Activated B cell treated with CpG ODN at 0.5 μM for 24 hours (primary cell): ENCODE results near the gene CHCHD3. TPM values are rescaled to one million over a fixed set of nuclear protein-coding genes. Genes with fewer than 3 reads are reported as not detected.

Source experiments
- ATAC-seq: fragments of 200-7000 bp; cut with Tn5 transposase; one replicate; pipeline ENCODE4 v1.10.0; 2021; ENCODE audit warnings: low read depth, mild to moderate bottlenecking, moderate library complexity
- CTCF ChIA-PET: fragments of 350-600 bp; sonication (Branson Sonifier 250); formaldehyde crosslinking; loops from one replicate; lab custom pipeline; 2021; ENCODE audit warnings: antibody characterized with exemption; lab: Charles Lee
- POLR2A ChIA-PET: fragments of 350-600 bp; sonication (Branson Sonifier 250); formaldehyde crosslinking; loops from one replicate; lab custom pipeline; 2021; ENCODE audit warnings: antibody characterized with exemption; lab: Charles Lee
- DNase-seq: peaks from one replicate; pipeline ENCODE4 v3.0.0; 2022
- H3K27ac Mint-ChIP-seq: one replicate; pipeline ENCODE4 v1.8.0; 2020; ENCODE audit warnings: mixed read lengths
- H3K27me3 Mint-ChIP-seq: one replicate; pipeline ENCODE4 v1.8.0; 2021; ENCODE audit warnings: mixed read lengths
- H3K36me3 Mint-ChIP-seq: one replicate; pipeline ENCODE4 v1.8.0; 2021; ENCODE audit warnings: low read depth, mixed read lengths
- H3K4me1 Mint-ChIP-seq: one replicate; pipeline ENCODE4 v1.8.0; 2021; ENCODE audit warnings: mixed read lengths
- H3K4me3 Mint-ChIP-seq: one replicate; pipeline ENCODE4 v1.8.0; 2020; ENCODE audit warnings: mild to moderate bottlenecking, mixed read lengths
- H3K9me3 Mint-ChIP-seq: one replicate; pipeline ENCODE4 v1.8.0; 2020; ENCODE audit warnings: mixed read lengths
- CTCF ChIP-seq: fragments of 200-600 bp; IDR thresholded peaks from one replicate; pipeline ENCODE4 v1.8.0; 2022; ENCODE audit warnings: antibody characterized with exemption, mild to moderate bottlenecking
- intact Hi-C: fragments of 100-400 bp; cut with micrococcal nuclease; formaldehyde crosslinking; loops from one replicate; pipeline ENCODE4 v1.15.1; 2024
- total RNA-seq: library from RNA; stranded (reverse); gene quantifications from 2 replicates; pipeline ENCODE4 v1.2.3, GENCODE V29; 2022

The CHCHD3 gene
- total RNA-seq, 1 donor from 2014 or later, result 53.6 TPM

GRCh38 chr7:132804849-132805485 is 276.9 kb downstream of the CHCHD3 start:
- POLR2A ChIA-PET, result no interaction called here
- intact Hi-C loops, result no loop called here
- no peaks in the 10 kb centered on the region for H3K4me1 Mint-ChIP-seq

GRCh38 chr7:132800522-132800921 is 281.4 kb downstream of the CHCHD3 start:
- CTCF ChIA-PET, result no interaction called here
- intact Hi-C loops, result no loop called here
- Mint-ChIP-seq H3K9me3 (no peaks in the 10 kb centered on the region), H3K4me1 (no peaks in the 10 kb centered on the region), H3K4me3 (no peak overlapping the region), H3K27ac (no peak overlapping the region), H3K36me3 (peaks cover 17% of the 10 kb centered on the region), H3K27me3 (no peaks in the 10 kb centered on the region)
- ATAC-seq, result no peak
- DNase-seq, result no peak
- POLR2A ChIA-PET, result no interaction called here
- no peak for TF ChIP-seq CTCF

More at GRCh38 chr7:132804849-132805485, 276.9 kb downstream of the CHCHD3 start:
- CTCF ChIA-PET, result no interaction called here
- ATAC-seq (no peak), DNase-seq (no peak)
- H3K36me3 Mint-ChIP-seq, result no peaks in the 10 kb centered on the region
- H3K4me3 Mint-ChIP-seq, result no peak overlapping the region
- H3K27me3 Mint-ChIP-seq, result no peaks in the 10 kb centered on the region
- no peak overlapping the region for H3K27ac Mint-ChIP-seq
- TF ChIP-seq CTCF, result no peak
- H3K9me3 Mint-ChIP-seq, result no peaks in the 10 kb centered on the region

DNA sequence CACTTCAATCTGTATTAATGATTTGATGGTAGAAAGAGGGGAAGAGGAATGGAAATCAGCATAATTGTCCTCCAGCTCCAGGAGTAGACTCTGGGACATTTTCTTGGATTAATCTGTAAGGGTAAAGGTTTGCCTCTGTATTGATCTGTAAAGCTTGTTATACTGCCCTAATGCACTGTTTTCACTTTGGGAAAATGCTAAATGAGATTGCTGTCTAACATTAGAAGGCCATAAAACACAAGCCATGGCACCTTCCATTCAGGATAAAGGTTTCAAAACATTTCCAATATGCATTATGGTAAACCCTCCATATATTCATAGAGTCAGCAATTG is 282.8 kb downstream of the CHCHD3 start:
- no peak for DNase-seq
- ChIA-PET POLR2A (no interaction called here), CTCF (no interaction called here)
- H3K4me1 Mint-ChIP-seq, result no peaks in the 10 kb centered on the region
- H3K27me3 Mint-ChIP-seq, result no peaks in the 10 kb centered on the region
- no peaks in the 10 kb centered on the region for H3K9me3 Mint-ChIP-seq
- TF ChIP-seq CTCF, result no peak
- intact Hi-C loops, result no loop called here
- H3K36me3 Mint-ChIP-seq, result peaks cover 32% of the 10 kb centered on the region
- no peak for ATAC-seq
- no peak overlapping the region for H3K27ac Mint-ChIP-seq
- no peak overlapping the region for H3K4me3 Mint-ChIP-seq

GRCh38 chr7:132797152-132797551 is 284.7 kb downstream of the CHCHD3 start:
- intact Hi-C loops, result no loop called here
- ChIA-PET CTCF (no interaction called here), POLR2A (no interaction called here)
- no peak overlapping the region for H3K27ac Mint-ChIP-seq
- no peak overlapping the region for H3K4me3 Mint-ChIP-seq
- no peaks in the 10 kb centered on the region for H3K4me1 Mint-ChIP-seq
- ATAC-seq (no peak), DNase-seq (no peak)
- H3K36me3 Mint-ChIP-seq, result peaks cover 49% of the 10 kb centered on the region
- TF ChIP-seq CTCF, result no peak
- no peaks in the 10 kb centered on the region for H3K9me3 Mint-ChIP-seq
- H3K27me3 Mint-ChIP-seq, result no peaks in the 10 kb centered on the region

DNA sequence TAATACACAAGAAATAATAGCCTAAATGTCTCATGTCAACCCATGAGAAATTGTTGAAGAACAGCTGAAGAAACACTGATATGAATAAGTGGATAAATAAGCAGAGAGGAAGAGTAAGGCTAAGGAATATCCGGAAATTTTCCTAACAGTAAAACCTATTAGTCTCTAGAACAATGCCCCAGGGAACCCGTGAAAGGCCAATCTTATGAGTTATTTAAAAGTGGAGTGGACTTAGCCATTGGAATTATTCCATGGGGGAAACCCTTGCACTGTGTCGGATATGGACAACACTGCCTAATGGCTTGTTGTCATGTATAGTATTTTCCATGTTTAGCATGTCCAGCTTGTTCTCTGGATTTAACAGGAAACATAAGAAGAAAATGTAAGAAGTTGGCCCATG is 288.4 kb downstream of the CHCHD3 start:
- TF ChIP-seq CTCF, result no peak
- no peak for ATAC-seq
- no peaks in the 10 kb centered on the region for H3K4me1 Mint-ChIP-seq
- POLR2A ChIA-PET, result no interaction called here
- no peak overlapping the region for H3K4me3 Mint-ChIP-seq
- CTCF ChIA-PET, result no interaction called here
- no peaks in the 10 kb centered on the region for H3K27me3 Mint-ChIP-seq
- H3K9me3 Mint-ChIP-seq, result no peaks in the 10 kb centered on the region
- H3K36me3 Mint-ChIP-seq, result peaks cover 65% of the 10 kb centered on the region
- no peak for DNase-seq
- intact Hi-C loops, result no loop called here
- H3K27ac Mint-ChIP-seq, result no peak overlapping the region
